Kidney epithelial cell (primary cell): Measurements from ENCODE around the gene SCGB1D4. TPM values are rescaled to one million over a fixed set of nuclear protein-coding genes. Genes with fewer than 3 reads are reported as not detected.

Experiments
- DNase-seq: peaks from one replicate; pipeline ENCODE4 v3.0.0-alpha.2; 2010; ENCODE audit warnings: low read depth
- H3K27me3 ChIP-seq: 2 replicates; pipeline ENCODE4 v1.6.0; 2011; ENCODE audit warnings: low read length; ENCODE audit not compliant: control insufficient read depth, insufficient read depth
- H3K36me3 ChIP-seq: 2 replicates; pipeline ENCODE4 v1.5.1; 2011; ENCODE audit warnings: low read length; ENCODE audit not compliant: control insufficient read depth, insufficient read depth
- H3K4me3 ChIP-seq: 2 replicates; pipeline ENCODE4 v1.5.1; 2011; ENCODE audit warnings: low read depth, mild to moderate bottlenecking, control low read depth, low read length
- total RNA-seq: library from RNA; depleted of rRNA; stranded (reverse); fragments of >200 nt; gene quantifications from 2 replicates; pipeline ENCODE4 v1.2.3, GENCODE V29; 2015
- TF ChIP-seq, protein P1 (sequence below): IDR thresholded peaks from 2 replicates; pipeline ENCODE4 v1.5.1; 2011; ENCODE audit warnings: mild to moderate bottlenecking, moderate library complexity, low read length, control low read depth, inconsistent platforms; ENCODE audit not compliant: insufficient read depth, poor library complexity, severe bottlenecking

The SCGB1D4 gene
- total RNA-seq, 1 donor from 2014 or later = not detected

DNA sequence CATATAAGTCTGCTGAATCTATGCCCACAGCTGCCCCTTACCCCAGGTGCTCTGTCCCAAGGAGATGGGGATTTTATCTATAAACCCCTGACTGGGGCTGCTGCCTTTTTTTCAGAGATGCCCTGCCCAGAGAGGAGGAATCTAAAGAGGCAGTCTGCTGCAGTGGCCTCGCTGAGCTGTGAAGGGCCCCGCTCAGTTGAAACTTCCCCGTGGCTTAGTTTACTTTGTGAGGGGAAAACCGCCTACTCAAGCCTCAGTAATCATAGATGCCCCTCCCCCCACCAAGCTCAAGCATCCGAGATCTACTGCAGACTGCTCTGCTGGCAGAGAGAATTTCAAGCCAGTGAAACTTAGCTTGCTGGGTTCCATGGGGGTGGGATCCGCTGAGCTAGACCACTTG is 7.4 kb upstream of the SCGB1D4 start:
- peaks cover 5% of the 10 kb centered on the region for H3K27me3 ChIP-seq
- H3K4me3 ChIP-seq = no peak overlapping the region
- TF ChIP-seq, protein P1, sequence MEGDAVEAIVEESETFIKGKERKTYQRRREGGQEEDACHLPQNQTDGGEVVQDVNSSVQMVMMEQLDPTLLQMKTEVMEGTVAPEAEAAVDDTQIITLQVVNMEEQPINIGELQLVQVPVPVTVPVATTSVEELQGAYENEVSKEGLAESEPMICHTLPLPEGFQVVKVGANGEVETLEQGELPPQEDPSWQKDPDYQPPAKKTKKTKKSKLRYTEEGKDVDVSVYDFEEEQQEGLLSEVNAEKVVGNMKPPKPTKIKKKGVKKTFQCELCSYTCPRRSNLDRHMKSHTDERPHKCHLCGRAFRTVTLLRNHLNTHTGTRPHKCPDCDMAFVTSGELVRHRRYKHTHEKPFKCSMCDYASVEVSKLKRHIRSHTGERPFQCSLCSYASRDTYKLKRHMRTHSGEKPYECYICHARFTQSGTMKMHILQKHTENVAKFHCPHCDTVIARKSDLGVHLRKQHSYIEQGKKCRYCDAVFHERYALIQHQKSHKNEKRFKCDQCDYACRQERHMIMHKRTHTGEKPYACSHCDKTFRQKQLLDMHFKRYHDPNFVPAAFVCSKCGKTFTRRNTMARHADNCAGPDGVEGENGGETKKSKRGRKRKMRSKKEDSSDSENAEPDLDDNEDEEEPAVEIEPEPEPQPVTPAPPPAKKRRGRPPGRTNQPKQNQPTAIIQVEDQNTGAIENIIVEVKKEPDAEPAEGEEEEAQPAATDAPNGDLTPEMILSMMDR = no peak
- no peak for DNase-seq
- H3K36me3 ChIP-seq = no peaks in the 10 kb centered on the region

DNA sequence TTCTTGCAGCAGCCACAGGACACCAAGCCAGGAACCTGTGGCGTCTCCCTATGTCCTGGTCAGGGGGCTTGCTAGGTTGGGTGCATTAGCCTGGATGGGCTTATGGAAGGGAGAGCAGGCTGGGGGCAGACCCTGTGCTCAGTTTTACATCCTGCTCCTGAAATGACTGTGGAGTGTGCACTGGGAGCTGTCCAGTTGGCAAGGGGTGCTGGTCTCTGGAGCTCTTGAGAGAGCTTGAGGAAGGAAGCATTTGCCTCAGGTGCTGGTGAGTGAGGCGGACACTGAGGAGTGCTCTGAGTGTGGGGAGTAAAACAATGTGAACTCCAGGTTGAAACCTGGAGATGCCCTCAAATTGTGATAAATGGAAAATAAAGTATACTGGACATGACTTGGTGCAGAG is 3.4 kb downstream of the SCGB1D4 start:
- H3K4me3 ChIP-seq = no peak overlapping the region
- H3K36me3 ChIP-seq = no peaks in the 10 kb centered on the region
- TF ChIP-seq, protein P1 = no peak
- H3K27me3 ChIP-seq = peaks cover 3% of the 10 kb centered on the region
- DNase-seq = peak; percentile 14

DNA sequence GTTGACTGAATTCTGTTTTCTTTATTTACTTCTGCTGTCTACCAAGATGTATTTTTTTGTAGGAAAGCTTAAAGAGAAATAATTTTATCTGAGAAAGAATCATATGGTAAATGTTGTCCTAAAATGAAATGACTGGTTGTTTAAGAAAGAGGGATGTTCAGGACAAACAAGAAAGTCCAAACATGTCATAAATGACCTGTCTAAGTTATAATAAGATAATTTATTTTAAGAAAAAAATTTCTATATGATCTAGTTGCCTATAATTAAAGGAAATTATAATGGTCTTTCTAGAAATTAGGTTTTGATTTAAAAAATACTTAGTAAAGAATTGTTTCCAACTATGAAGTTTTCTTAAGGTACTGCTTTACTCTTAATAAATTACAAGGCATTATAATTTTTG is 18.4 kb downstream of the SCGB1D4 start:
- TF ChIP-seq, protein P1 = no peak
- Histone ChIP-seq H3K27me3 (no peaks in the 10 kb centered on the region), H3K4me3 (no peak overlapping the region)

DNA sequence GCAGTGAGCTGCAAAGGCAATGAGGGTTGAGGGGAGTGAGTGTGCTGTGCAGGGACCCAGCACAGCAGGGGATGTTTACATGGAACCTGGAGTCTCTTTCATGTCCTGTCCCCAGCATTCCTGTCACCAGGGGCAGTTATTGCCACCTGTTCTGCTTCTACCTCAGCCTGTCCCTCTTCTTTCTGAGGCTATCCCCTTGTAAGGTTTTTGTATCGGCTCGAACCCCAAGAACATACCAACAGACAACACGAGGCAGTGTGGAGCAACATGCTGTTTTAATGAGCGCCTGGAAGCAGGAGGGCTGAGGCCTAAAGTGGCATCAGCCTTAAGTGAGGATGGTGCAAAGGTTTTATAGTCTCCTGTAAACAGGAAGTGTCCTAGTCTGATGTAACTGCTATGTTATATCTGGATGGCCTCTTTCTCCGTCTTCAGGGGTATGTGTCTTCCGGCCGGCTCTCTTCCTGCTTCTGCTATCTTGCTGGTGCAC is 25.0 kb downstream of the SCGB1D4 start:
- no peaks in the 10 kb centered on the region for H3K36me3 ChIP-seq
- TF ChIP-seq, protein P1 = no peak
- no peak overlapping the region for H3K4me3 ChIP-seq
- no peak for DNase-seq
- no peaks in the 10 kb centered on the region for H3K27me3 ChIP-seq

More for the DNA sequence above, 18.4 kb downstream of the SCGB1D4 start:
- no peak for DNase-seq
- no peaks in the 10 kb centered on the region for H3K36me3 ChIP-seq

DNA sequence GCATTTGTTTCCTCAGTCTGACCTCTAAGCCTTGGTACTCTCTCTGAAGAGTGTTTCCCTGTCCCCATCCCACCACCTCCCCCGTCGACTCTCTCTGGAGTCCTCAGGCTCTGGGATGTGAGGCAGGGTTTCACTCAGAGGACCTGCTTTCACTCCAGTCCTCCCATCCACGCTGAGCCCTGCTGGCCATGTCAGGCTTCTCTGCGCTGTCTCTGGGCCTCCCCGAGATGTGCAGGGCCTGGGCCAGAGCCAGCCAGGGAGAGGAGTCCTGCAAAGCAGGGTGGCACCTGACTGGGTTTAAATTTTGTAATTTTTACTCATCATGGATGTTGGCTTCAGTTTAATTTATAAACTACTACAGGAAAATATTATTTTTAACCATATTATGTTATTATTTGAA is 25.6 kb downstream of the SCGB1D4 start:
- DNase-seq = no peak
- Histone ChIP-seq H3K36me3 (no peaks in the 10 kb centered on the region), H3K27me3 (no peaks in the 10 kb centered on the region), H3K4me3 (no peak overlapping the region)
- TF ChIP-seq, protein P1 = no peak

DNA sequence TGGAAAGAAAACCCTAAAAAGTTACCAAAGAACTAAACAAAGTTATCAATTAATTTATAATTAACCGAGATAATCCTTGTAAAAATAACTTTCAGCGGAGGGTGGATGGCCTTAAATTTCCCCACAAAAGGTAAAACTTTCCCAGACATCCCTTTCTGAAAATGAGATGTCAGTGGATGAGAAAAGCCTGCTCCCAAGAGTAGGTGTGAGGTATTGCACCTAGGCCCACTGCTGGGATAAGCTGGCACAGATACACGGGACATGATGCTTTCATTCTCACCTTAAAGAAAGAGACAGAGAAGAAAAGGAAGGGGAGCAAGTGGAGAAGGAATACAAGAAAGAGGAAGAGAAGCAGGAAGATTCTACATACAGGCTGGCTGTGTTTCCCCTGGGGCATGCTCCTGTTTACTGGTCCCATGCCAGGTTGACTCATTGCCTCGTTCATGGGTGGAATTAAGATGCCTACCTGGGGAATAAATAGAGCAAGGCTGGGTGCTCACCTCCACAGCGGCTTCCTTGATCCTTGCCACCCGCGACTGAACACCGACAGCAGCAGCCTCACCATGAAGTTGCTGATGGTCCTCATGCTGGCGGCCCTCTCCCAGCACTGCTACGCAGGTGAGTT is 29.1 kb downstream of the SCGB1D4 start, which contains the start of gene SCGB2A2:
SCGB2A2 (plus strand) TSS at position 505 of the 625 bp plus-strand sequence; CDS start at position 564, 59 bp downstream.
- Histone ChIP-seq H3K27me3 (no peaks in the 10 kb centered on the region), H3K36me3 (no peaks in the 10 kb centered on the region), H3K4me3 (no peak within 1 kb of the TSS)
- no peak for DNase-seq
- TF ChIP-seq, protein P1 = peak; percentile 19
